ENCODE results near the gene ATP5IF1.

GRCh38 chr1:28239004-28239403 lies 3.1 kb downstream of the ATP5IF1 start:
- TF ChIP-seq CTCF (conservative IDR thresholded peaks at IDR 0.05) (no peak), EZH2 (IDR thresholded peaks at IDR 0.05; ENCODE audit: low read depth) (no peak)
